HFF-Myc (cell line): Measurements from ENCODE around the gene KIAA0930.

Experiments
- DNase-seq: peaks from one replicate; pipeline ENCODE4 v3.0.0-alpha.2; 2011; ENCODE audit warnings: low read depth; ENCODE audit errors: extremely low read depth
- H3K4me3 ChIP-seq: replicated peaks from 2 replicates; pipeline ENCODE4 v1.5.1; 2011; ENCODE audit warnings: low read depth, mild to moderate bottlenecking, control low read depth, low read length
- TF ChIP-seq, protein P1 (sequence below): IDR thresholded peaks from 2 replicates; pipeline ENCODE4 v1.5.1; 2012; ENCODE audit warnings: mild to moderate bottlenecking, low read depth, low read length, control low read depth; ENCODE audit errors: missing control alignments

Gene KIAA0930

DNA sequence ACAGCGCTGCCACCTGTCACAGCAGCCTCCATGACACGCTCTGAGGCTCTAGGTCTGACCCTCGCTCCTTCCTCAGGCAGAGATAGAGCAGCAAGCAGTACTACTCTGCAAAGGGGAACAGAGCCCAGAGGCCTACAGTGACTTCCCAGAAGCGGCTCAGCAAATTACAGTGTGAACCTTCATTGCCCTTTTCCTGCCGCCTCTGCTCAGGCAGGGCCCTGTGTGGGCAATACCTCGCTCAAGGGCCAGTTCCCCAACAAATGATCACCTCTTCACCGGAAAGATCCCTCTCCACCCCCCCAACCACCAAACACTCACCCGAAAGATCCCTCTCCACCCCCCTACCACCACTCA, 12.3 kb downstream of the KIAA0930 start:
- no peak overlapping the region for H3K4me3 ChIP-seq
- DNase-seq: no peak
- TF ChIP-seq, protein P1, sequence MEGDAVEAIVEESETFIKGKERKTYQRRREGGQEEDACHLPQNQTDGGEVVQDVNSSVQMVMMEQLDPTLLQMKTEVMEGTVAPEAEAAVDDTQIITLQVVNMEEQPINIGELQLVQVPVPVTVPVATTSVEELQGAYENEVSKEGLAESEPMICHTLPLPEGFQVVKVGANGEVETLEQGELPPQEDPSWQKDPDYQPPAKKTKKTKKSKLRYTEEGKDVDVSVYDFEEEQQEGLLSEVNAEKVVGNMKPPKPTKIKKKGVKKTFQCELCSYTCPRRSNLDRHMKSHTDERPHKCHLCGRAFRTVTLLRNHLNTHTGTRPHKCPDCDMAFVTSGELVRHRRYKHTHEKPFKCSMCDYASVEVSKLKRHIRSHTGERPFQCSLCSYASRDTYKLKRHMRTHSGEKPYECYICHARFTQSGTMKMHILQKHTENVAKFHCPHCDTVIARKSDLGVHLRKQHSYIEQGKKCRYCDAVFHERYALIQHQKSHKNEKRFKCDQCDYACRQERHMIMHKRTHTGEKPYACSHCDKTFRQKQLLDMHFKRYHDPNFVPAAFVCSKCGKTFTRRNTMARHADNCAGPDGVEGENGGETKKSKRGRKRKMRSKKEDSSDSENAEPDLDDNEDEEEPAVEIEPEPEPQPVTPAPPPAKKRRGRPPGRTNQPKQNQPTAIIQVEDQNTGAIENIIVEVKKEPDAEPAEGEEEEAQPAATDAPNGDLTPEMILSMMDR: no peak

DNA sequence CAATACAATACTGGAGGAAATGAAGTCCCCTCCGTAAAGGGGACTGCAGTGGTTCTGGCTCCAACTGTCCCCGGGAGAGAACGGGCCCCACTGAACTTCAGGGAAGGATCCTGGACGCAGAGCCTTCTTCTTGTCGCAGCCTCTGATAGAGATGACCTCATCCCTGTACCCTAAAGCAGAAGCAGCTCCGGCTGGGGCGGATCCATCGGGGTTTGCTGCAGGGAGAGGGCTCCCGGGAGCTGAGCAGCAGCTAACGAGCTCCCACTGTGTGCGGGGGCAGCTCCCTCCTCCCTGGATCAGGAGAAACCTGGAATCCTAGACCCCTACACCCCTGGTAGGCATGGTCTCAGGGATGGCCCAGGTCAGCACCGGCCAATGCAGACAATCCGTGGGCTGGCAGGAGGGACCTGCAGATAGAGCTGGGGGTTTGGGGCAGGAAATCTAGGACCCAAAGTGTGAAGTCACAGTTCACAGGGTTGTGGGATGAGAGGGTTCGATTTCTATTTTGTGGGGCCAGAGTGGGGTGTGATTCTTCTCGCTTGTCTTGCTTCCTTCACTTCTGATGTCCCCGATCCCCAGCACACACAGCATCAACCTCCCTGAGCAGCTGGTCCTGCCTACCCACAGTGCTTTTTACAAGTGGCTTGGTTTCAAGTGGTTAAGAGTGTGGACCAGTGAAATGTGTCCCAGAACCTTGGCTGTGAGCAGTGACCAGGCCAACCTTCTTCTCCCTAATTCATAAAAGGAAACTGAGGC, 12.9 kb downstream of the KIAA0930 start:
- DNase-seq: no peak
- TF ChIP-seq, protein P1: no peak
- H3K4me3 ChIP-seq: no peak overlapping the region

DNA sequence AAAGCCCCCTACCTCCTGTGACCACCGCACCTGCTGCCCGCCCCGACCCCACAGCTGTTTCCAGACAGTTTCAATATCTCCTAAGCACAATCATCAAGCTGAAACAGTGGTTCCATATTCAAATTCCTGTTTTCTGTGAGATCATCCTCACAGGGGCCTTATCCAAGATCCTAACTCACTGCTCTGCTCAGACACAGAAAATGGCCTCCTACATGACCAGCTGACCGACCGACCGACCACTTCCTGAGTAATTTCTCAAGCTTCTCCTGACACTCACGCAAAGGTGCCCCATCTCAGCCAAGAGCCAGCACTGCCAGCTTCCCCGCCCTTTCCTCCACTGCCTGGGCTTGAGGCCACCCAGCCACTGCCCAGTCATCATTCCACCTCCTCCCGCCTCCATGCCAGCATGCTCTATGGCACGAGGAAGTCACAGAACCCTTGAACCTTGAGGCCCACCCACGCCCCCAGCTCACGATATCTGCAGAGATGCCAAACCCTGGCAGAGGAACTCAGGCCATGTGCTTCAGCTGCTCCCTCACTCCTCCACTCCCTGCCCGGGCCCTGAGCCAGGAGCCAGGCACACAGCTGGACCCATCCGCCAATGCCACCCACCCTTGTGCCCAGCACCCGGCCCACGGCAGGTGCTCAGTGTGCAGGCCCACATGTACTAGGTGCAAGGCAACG, 14.0 kb downstream of the KIAA0930 start:
- no peak for DNase-seq
- TF ChIP-seq, protein P1: no peak

DNA sequence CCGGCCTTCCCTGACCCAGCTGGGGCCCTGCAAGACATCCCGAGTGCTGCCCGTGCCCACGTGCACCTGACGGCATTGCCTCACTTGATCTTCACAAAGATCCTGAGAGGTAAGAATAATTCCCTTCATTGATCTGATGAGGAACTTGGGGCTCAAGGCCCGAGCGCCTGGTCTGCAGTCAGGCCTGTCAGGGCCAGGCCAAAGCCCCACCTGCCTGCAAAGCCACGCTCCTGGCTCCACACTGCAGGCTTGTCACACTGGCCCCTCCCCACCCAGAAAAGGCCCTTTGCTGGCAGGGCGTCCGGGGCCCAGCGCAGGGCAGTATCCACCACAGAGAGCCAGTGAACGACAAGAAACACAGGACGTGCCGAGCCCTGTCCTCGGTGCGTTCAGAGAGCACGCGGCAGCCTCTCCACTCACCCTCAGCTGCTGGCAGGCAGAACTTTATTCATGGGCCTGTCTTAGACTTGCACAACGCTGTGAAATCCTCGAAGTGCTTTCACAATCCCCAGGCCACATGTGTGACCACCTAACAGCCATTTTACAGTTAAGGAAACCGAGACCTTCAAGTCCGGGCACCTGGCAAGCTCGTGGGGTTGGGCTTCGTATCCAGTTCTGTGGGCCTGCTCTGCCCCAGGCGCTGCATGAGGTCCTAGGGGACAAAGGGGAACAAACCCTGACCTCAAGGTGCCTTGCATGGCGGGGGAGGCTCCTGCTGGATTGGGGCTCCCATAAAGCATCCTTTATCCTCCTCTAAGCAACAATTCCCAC, 14.8 kb downstream of the KIAA0930 start:
- no peak for DNase-seq
- TF ChIP-seq, protein P1: no peak
- H3K4me3 ChIP-seq: no peak overlapping the region

More for the DNA sequence above, 14.0 kb downstream of the KIAA0930 start:
- H3K4me3 ChIP-seq: no peak overlapping the region

DNA sequence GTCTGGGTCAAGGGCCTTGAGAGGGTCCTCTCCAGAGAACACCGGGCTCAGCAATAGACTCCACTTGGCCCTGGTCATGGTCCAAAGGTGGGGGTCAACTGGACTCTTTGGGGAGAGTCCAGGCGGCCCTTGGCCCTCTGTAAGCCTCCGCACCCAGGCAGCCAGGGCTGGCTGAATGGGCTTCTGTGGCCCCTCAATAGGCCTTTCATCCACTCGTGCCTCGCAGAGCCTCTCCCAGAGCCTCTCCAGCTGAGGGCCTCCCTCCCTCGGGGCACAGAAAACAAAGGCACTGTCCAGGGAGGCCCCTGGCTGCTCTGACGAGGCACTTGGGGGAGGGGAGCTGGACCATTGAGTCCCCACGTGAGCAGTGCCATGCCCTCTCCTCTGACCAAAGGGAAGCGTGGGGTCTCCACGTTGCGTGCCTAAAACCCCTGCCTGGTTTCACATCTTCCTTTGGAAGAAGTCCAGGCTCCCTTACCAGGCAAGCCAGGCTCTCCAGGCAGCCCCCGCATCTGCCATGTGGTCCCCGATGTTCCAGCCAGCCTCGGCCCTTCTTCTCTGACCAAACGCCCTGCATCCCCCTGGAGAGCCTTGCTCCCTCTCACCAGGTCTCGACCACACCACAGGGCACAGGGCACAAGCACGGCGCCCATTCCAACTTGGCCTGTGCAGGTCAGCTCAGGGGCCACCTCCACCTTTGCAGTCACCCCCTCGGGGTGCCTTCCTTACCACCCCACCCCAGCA, 15.5 kb downstream of the KIAA0930 start:
- DNase-seq: no peak
- TF ChIP-seq, protein P1: no peak

DNA sequence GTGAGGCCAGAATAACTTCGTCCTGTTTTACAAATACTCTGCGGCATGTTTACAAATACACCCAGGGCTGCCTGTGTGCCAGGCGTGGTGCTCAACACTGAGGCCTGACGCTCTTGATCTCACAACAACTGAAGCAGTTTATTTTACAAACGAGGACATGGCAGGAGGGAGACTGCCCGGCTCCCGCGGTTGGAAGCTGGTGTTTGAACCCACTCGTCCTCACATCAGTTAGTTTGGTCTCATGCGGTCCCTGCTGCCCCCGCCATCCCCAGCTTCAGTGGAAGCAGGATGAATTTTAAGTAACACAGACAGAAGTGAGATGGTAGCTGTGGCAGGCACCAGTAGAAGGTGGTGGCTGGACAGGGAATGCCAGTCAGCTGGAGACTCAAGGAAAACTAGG, 16.4 kb downstream of the KIAA0930 start:
- TF ChIP-seq, protein P1: no peak
- no peak overlapping the region for H3K4me3 ChIP-seq
- no peak for DNase-seq

More for the DNA sequence above, 15.5 kb downstream of the KIAA0930 start:
- no peak overlapping the region for H3K4me3 ChIP-seq
